PFSK-1 (cell line): Measurements from ENCODE around the gene ETFB.

Experiments
- POLR2AphosphoS5 ChIP-seq: IDR thresholded peaks from 2 replicates; pipeline ENCODE4 v1.6.1; 2012; ENCODE audit warnings: low read depth, mild to moderate bottlenecking, control low read depth, low read length, moderate library complexity
- SIN3A ChIP-seq: IDR thresholded peaks from 2 replicates; pipeline ENCODE4 v1.6.1; 2012; ENCODE audit warnings: mild to moderate bottlenecking, low read length, moderate library complexity, borderline replicate concordance; ENCODE audit not compliant: insufficient read depth
- TAF1 ChIP-seq: IDR thresholded peaks from 2 replicates; pipeline ENCODE4 v1.6.1; 2012; ENCODE audit warnings: low read length, control low read depth, borderline replicate concordance; ENCODE audit not compliant: insufficient read depth
- TF ChIP-seq, protein P1 (sequence below), 2 experiments: IDR thresholded peaks; 2 replicates each; pipeline versions ENCODE4 v1.6.1 to v1.8.0; 2011 to 2012; ENCODE audit warnings: low read depth in 2 of 2, low read length in 2 of 2, control low read depth in 1 of 2, inconsistent platforms in 1 of 2, mild to moderate bottlenecking in 1 of 2, moderate library complexity in 1 of 2; ENCODE audit not compliant: insufficient read depth in 1 of 2

DNA sequence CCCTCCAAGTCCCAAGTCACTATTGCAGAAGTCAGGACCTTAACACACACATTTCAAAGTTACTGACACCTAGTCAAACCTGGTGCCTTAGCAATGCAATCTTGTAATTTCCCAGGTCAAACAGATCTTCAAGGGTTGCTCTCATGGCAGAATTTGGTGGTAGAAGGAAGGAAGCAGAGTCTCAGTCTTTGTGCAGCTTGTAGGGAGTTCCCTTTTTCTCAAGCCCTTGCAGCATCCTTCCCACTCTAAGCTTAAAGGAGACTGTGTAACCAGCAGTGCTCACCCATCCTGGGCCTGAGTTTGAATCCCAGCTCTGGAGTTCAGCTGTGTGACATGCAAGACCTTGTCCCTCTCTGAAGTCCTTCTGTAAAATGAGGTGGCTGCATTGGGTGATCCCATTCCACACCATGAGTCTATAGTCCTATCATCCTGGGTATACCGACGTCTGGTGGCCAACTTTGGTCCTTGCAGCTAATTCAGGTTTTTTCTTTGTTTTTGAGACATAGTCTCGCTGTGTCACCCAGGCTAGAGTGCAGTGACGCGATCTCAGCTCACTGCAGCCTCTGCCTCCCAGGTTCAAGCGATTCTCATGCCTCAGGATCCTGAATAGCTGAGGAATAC lies 41.4 kb upstream of the ETFB start:
- no peak for TF ChIP-seq TAF1
- TF ChIP-seq SIN3A, result no peak
- no peak for TF ChIP-seq POLR2AphosphoS5
- TF ChIP-seq, protein P1, sequence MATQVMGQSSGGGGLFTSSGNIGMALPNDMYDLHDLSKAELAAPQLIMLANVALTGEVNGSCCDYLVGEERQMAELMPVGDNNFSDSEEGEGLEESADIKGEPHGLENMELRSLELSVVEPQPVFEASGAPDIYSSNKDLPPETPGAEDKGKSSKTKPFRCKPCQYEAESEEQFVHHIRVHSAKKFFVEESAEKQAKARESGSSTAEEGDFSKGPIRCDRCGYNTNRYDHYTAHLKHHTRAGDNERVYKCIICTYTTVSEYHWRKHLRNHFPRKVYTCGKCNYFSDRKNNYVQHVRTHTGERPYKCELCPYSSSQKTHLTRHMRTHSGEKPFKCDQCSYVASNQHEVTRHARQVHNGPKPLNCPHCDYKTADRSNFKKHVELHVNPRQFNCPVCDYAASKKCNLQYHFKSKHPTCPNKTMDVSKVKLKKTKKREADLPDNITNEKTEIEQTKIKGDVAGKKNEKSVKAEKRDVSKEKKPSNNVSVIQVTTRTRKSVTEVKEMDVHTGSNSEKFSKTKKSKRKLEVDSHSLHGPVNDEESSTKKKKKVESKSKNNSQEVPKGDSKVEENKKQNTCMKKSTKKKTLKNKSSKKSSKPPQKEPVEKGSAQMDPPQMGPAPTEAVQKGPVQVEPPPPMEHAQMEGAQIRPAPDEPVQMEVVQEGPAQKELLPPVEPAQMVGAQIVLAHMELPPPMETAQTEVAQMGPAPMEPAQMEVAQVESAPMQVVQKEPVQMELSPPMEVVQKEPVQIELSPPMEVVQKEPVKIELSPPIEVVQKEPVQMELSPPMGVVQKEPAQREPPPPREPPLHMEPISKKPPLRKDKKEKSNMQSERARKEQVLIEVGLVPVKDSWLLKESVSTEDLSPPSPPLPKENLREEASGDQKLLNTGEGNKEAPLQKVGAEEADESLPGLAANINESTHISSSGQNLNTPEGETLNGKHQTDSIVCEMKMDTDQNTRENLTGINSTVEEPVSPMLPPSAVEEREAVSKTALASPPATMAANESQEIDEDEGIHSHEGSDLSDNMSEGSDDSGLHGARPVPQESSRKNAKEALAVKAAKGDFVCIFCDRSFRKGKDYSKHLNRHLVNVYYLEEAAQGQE (IDR thresholded peaks at IDR 0.05; ENCODE audit: insufficient read depth in 1 of 2, low read depth in 2 of 2, low read length in 2 of 2), result no peak
